Skin of body (tissue), 2 donors: ENCODE data around the gene RBBP9. TPM values are rescaled to one million over a fixed set of nuclear protein-coding genes. Genes with fewer than 3 reads are reported as not detected.
"Not testable (repeated sequence)": the region's sequence is repeated elsewhere in the genome, so short reads cannot be mapped to it uniquely, and the experiment has no call there.

Experiments used
- DNase-seq: peaks from one replicate; lab custom pipeline; 2025; lab: John Stamatoyannopoulos, UW
- total RNA-seq: library from RNA; depleted of rRNA; stranded (reverse); fragments of >200 nt; gene quantifications from one replicate; pipeline ENCODE4 v1.2.3, GENCODE V29; 2014

Gene RBBP9
- total RNA-seq: 11.7 TPM

DNA sequence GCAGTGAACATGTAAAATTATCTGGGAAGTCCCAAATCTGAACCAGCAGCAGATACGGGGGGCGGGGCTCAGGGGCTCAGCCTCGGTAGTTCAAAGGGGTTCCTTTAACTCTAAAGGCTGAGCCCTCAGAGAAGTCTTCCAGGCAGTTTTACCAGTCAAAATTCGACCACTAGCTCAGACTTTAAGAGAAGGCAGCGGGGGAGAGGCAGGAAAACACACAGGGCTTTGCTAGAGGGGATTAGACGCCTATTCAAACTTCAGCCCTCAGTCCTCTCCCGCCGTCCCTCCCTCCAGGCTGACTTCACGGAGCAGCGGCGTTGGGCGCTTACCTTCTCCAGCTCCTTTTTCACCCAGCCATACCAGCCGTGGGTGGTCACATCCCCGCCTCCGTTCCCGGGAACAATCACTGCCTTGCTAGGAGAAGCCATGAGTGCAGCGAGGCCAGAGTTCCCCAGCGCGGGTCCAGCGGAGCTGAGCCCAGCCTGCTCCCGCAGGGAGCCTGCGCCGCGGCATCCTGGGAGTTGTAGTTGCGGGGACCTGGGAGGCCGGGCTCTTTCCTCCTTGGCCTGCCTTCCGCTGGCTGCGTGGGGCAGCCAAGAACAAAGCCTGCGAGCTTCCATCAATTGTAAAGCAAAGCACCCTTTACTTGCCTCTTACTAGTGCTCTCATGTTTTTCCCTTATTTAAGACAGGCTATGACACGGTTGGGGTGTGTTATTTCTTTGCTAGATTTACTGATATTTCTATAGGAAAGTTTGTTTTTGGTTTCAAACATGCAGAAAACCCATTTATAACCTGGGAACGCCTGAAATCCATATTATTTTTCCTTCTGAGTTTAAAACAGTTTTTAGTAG, at the start of gene RBBP9:
Gene RBBP9, minus strand, starts transcription at position 486 of the 853 bp plus-strand sequence. Its CDS starts 58 bp downstream, at position 428.
- DNase-seq: peak; percentile 73

- no peak for DNase-seq
Observed at GRCh38 chr20:18545566-18545965, 48.5 kb upstream of the RBBP9 start.

GRCh38 chr20:18543932-18544331, 46.9 kb upstream of the RBBP9 start:
- no peak for DNase-seq

GRCh38 chr20:18543216-18543615, 46.2 kb upstream of the RBBP9 start:
- DNase-seq: no peak

- no peak for DNase-seq
Observed at GRCh38 chr20:18541741-18542140, 44.7 kb upstream of the RBBP9 start.

DNA sequence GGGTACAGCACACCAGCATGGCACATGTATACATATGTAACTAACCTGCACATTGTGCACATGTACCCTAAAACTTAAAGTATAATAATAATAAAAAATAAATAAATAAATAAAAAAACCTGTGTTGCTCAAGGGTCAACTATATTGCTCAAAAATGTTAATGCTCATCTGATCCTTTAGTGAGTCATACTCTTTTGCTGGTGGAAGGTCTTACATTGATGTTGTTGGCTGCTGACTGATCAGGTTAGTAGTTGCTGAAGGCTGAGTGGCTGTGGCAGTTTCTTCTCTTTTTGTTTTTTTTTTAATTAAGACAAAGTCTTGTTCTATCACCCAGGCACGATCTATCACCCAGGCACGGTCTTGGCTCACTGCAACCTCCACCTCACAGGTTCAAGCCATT, 40.6 kb upstream of the RBBP9 start:
- no peak for DNase-seq

DNA sequence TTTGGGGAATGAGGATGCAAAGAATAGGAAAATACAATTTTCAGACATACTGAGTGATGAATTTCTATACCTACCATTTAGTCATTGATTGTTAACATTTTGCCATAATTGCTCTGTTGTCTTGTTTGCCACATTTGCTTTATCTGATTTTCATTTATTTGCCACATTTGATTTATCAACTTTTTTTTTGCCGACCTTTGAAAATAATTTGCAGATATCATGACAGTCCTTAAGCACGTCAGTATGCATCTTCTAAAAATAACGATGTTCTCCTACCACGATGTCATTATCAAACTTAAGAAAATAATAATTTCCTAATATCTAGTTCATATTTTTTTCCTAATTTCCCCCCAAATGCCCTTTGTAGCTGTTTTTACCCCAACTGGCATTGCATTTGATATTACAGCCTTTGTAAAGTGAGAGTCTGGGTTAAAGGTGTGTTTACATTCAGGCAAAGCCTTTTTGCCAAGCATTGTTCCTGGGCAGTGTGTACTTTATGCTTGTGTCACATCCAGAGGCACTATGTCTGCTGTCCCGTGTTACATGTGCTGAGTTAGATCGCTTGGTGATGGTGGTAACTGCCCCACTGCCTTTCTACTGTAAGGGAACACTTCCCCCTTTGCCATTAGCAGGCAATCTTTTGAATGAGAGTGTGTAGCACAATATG, 37.1 kb upstream of the RBBP9 start:
- no peak for DNase-seq

GRCh38 chr20:18533491-18533890, 36.5 kb upstream of the RBBP9 start:
- DNase-seq: no peak

DNA sequence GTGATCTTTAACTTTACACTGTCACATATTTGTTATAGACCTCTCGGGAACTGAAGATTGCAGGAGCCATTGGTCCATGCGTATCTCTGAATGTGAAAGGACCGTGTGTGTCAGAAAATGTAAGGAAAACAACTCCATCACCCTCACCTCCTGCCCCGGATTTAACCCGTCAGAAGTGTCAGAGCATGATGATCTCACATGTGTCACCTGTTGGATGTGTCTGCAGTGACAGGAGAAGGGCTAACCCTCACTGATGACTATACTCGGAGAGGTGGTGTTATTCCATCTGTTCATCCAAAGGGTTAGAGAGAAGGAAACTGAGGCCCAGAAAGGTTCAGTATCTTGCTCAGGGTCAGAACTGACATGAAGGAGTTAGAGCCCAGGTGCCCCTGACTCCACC, 35.6 kb upstream of the RBBP9 start:
- DNase-seq: no peak

GRCh38 chr20:18529041-18529440, 32.0 kb upstream of the RBBP9 start:
- no peak for DNase-seq

DNA sequence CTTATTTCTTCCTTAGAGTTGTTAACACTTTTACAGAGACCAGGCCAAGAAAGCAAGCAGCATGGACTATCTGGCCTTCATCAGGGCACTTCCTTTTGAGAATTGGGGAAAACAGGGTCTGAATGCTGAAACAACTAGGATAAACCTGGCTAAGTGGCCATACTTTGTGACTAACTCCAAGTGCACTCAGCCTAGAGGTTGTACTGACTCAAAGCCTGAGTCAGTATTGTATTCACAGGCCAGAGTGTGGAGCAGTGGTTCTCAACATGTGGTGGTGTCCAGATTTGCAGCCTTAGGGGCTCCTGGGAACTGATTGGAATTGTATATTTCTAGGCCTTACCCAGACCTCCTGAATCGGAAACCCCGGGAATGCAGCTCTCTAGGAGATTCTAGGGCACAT, 30.8 kb upstream of the RBBP9 start:
- DNase-seq: no peak

DNA sequence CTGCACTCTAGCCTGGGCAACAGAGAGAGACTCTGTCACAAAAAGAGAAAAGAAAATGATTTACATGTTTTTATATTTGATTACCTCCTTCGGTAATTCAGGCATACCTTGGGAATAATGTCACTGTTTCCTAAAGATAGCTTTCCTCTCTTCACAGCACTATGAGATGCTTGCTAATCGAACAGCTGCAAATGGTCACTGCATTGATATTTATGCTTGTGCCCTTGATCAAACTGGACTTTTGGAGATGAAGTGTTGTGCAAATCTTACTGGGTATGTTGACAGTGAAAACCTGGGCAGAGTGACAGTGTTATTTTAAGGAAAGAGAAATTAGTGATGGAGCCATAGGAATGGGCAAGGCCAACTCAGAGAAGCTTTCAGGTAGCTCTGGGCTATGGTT, 30.3 kb upstream of the RBBP9 start:
- DNase-seq: no peak

DNA sequence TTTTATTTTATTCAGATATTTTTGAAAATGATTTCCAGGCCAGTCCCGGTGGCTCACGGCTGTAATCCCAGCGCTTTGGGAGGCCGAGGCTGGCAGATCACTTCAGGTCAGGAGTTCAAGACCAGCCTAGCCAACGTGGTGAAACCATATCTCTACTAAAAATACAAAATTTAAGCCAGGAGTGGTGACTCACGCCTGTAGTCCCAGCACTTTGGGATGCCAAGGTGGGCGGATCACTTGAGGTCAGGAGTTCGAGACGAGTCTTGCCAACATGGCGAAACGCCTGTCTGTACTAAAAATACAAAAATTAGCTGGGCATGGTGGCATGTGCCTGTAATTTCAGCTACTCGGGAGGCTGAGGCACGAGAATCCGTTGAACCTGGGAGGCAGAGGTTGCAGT, 29.7 kb upstream of the RBBP9 start:
- DNase-seq: not testable (repeated sequence)

DNA sequence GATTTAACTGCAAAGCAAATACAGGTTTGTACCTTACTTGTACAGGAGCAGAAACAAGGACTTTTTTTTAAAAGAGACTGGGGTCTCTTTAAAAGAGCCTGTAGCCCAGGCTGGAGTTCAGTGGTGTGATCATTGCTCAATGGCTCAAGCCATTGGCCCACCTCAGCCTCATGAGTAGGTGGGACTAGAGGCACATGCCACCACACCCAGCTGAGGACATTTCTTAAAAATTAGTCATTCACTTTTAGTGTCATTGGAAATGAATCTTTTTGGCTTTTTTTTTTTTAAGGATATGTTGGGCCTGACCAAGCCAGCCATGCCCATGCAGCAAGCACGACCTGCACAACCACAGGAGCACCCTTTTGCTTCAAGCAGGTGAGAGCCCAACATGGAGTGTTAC, 27.6 kb upstream of the RBBP9 start:
- DNase-seq: no peak

GRCh38 chr20:18523066-18523465, 26.0 kb upstream of the RBBP9 start:
- DNase-seq: no peak

- not testable (repeated sequence) for DNase-seq
Observed at GRCh38 chr20:18522066-18522465, 25.0 kb upstream of the RBBP9 start.

- no peak for DNase-seq
Observed at GRCh38 chr20:18515973-18516372, 18.9 kb upstream of the RBBP9 start.

GRCh38 chr20:18514127-18514526, 17.1 kb upstream of the RBBP9 start:
- DNase-seq: no peak

GRCh38 chr20:18513208-18513607, 16.2 kb upstream of the RBBP9 start:
- no peak for DNase-seq

GRCh38 chr20:18511571-18511970, 14.5 kb upstream of the RBBP9 start:
- no peak for DNase-seq

DNA sequence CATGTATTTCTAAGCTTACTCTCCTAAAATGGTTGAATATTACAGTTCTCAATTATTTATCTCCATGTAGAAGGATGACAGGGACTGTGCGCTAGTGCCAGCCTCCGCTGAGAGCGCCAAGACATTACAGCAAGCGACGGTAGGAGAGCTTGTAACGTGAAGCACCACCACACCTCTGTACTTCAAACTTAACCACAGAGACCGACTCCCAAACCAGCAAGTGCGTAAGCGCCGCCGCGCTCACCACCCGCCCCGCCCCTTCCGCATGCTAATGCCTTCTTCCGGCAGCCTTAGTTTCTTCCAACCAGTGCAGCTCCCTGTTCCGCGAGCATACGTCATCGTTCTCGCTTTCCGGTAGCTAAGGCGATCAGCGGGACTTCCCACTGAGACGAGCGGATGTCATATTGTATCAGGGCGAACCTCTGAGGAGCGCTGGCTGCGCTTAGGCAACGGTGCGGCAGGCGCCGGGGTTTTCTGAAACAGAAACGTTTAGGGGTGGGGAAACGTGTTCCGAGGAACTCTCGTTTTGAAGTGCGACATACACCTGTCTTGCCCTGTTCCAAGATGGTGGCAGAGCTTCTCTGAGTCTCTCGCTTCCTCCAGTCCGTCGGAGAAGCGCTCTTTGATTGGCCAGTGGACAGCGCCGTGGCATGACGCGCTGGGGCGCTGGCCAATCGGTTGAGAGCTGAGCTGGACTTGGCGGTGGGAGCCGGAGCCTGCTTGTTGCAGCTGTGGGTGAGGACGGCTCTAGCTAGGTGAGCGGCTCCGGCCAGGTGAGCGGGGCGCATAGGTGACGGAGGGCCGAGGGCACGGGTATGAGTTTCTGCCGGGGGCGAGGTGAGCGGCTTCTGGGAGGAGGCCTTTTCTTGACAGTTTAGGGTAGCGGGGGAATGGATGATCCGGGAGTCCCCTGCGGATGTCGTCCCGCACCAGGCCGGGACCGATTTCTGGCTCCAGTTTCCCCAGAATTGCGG, 10.5 kb upstream of the RBBP9 start, which contains the start of gene SEC23B:
Gene SEC23B, plus strand, starts transcription at position 723 of the 974 bp plus-strand sequence. CDS start 2,896 bp downstream, outside the sequence.
- peak; percentile 98 for DNase-seq

DNA sequence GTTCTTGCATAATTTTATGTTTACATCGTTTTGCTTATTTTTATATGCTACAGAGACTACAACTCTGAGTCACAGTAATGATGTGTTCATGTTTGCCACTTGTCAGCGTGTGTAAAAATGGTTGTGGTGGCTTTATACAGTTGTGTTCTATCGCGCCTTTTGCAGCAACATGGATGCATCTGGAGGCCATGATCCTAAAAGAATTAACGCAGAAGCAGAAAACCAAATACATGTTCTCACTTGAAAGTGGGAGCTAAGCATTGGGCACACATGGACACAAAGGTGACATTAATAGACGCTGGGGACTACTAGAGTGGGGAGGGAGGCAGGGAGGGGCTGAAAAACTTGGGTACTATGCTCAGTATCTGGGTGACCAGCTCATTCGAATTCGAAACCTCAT, 9.7 kb upstream of the RBBP9 start:
- DNase-seq: no peak
